Prostate gland (tissue), 2 donors: ENCODE results near the gene RYR2. TPM values are rescaled to one million over a fixed set of nuclear protein-coding genes. Genes with fewer than 3 reads are reported as not detected.

ENCODE experiments used
- DNase-seq: peaks from one replicate; pipeline ENCODE4 v3.0.0-alpha.2; 2019; ENCODE audit warnings: low spot score
- H3K27ac ChIP-seq, 2 donors: fragments of 200-600 bp; sonication (generic); 2 replicates each; pipeline ENCODE4 v1.5.1; 2017 to 2019
- H3K27me3 ChIP-seq: fragments of 200-600 bp; sonication (generic); replicated peaks from 2 replicates; pipeline ENCODE4 v1.5.1; 2019; ENCODE audit not compliant: insufficient read depth
- H3K36me3 ChIP-seq, 2 donors: fragments of 200-600 bp; sonication (generic); 1 replicate in 1 of 2; 2 replicates in 1 of 2; pipeline versions ENCODE4 v1.5.1 to v1.8.1; 2017 to 2019
- H3K4me1 ChIP-seq: fragments of 200-600 bp; sonication (generic); replicated peaks from 2 replicates; pipeline ENCODE4 v1.5.1; 2019
- H3K4me3 ChIP-seq, 2 donors: fragments of 200-600 bp; sonication (generic); 2 replicates each; pipeline ENCODE4 v1.5.1; 2017 to 2019
- H3K9me3 ChIP-seq: fragments of 200-600 bp; sonication (generic); 2 replicates; pipeline ENCODE4 v1.5.1; 2017
- POLR2A ChIP-seq: fragments of 450-650 bp; IDR thresholded peaks from one replicate; pipeline ENCODE4 v1.6.1; 2016; ENCODE audit warnings: antibody characterized with exemption, mild to moderate bottlenecking
- POLR2AphosphoS5 ChIP-seq: sonication (generic); formaldehyde crosslinking; IDR thresholded peaks from one replicate; pipeline ENCODE4 v1.6.1; 2017; ENCODE audit warnings: antibody characterized with exemption
- WGBS: methylation state at CpG from one replicate; pipeline ENCODE4 v1.1.5; 2018; 5-methylcytosine and 5-hydroxymethylcytosine counted together
- intact Hi-C: fragments of 100-400 bp; cut with DNase I; formaldehyde crosslinking; loops from one replicate; pipeline ENCODE4 v1.14.2; 2022
- total RNA-seq, 2 donors: library from RNA; depleted of rRNA; stranded (reverse); fragments of >200 nt; gene quantifications; one replicate each; pipeline ENCODE4 v1.1.0, GENCODE V29; 2016
- TF ChIP-seq, protein P1 (sequence below), 4 experiments: fragments of 200-600 bp in 2 of 4; fragments of 450-650 bp in 2 of 4; sonication (generic) in 2 of 4; IDR thresholded peaks; 1 replicate in 3 of 4; 2 replicates in 1 of 4; pipeline ENCODE4 v1.5.1; 2016 to 2019; ENCODE audit warnings: antibody characterized with exemption in 4 of 4, mild to moderate bottlenecking in 2 of 4, moderate library complexity in 2 of 4

The RYR2 gene
- total RNA-seq, 2 donors from 2014 or later: 2.9 to 6.7 TPM

DNA sequence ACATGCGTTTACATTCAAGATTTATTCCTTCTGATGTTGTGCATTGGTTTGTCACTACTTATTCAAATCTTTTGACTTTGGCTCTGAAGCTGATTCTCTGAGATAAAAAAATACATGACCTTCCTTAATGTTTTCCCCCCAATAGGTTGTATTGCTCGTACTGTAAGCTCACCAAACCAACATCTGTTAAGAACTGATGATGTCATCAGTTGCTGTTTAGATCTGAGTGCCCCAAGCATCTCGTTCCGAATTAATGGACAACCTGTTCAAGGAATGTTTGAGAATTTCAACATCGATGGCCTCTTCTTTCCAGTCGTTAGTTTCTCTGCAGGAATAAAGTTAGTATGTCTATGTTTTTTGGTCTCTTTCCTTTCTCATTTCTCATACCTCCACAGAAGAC lies 458.6 kb downstream of the RYR2 start:
- TF ChIP-seq POLR2AphosphoS5 (no peak), POLR2A (no peak)
- TF ChIP-seq, protein P1, sequence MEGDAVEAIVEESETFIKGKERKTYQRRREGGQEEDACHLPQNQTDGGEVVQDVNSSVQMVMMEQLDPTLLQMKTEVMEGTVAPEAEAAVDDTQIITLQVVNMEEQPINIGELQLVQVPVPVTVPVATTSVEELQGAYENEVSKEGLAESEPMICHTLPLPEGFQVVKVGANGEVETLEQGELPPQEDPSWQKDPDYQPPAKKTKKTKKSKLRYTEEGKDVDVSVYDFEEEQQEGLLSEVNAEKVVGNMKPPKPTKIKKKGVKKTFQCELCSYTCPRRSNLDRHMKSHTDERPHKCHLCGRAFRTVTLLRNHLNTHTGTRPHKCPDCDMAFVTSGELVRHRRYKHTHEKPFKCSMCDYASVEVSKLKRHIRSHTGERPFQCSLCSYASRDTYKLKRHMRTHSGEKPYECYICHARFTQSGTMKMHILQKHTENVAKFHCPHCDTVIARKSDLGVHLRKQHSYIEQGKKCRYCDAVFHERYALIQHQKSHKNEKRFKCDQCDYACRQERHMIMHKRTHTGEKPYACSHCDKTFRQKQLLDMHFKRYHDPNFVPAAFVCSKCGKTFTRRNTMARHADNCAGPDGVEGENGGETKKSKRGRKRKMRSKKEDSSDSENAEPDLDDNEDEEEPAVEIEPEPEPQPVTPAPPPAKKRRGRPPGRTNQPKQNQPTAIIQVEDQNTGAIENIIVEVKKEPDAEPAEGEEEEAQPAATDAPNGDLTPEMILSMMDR (IDR thresholded peaks at IDR 0.05): no peak
- 81% methylated on average over 6 of the region's 6 CpGs for WGBS
- intact Hi-C loops: no loop called here
- Histone ChIP-seq H3K36me3 (no peaks in the 10 kb centered on the region), H3K4me1 (no peaks in the 10 kb centered on the region), H3K4me3 (no peak overlapping the region), H3K9me3 (no peaks in the 10 kb centered on the region), H3K27ac (no peak overlapping the region), H3K27me3 (no peaks in the 10 kb centered on the region)
- no peak for DNase-seq

DNA sequence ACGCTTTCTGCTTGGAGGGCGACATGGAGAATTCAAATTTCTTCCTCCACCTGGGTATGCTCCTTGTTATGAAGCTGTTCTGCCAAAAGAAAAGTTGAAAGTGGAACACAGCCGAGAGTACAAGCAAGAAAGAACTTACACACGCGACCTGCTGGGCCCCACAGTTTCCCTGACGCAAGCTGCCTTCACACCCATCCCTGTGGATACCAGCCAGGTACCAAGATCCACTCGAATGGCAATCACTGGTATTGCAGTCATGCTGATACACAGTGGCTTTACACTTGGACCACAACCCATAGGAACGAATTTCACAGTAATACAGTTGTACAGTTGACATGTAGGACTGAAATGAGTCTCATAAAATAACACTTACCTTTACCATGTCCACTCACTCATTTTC lies 461.3 kb downstream of the RYR2 start:
- no peaks in the 10 kb centered on the region for H3K9me3 ChIP-seq
- no peak overlapping the region for H3K27ac ChIP-seq
- TF ChIP-seq, protein P1 (IDR thresholded peaks at IDR 0.05): peak in 1 of 4 experiments; percentile 13
- TF ChIP-seq POLR2A (no peak), POLR2AphosphoS5 (no peak)
- intact Hi-C loops: no loop called here
- WGBS: 87% methylated on average over 8 of the region's 8 CpGs
- no peaks in the 10 kb centered on the region for H3K27me3 ChIP-seq
- H3K36me3 ChIP-seq: no peaks in the 10 kb centered on the region
- H3K4me3 ChIP-seq: no peak overlapping the region
- no peaks in the 10 kb centered on the region for H3K4me1 ChIP-seq
- DNase-seq: no peak

DNA sequence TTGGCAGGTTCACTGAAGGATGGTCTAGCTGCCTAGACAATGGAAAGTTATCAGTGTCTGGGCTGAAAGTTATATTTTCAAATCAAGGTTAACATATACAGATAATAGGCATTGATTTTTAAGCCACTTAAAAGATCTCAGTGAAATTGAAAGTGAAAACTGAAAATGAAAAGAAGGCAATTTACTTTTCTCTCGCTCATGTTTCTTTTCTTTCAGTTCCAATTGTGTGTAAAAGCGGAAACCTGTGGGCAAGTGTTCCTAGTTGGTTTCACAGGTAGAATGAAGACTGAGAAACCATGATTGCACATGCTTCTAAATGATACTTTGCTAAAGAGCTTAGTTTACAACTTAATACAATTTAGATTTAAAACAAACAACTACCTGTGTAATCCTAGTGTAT lies 465.0 kb downstream of the RYR2 start:
- H3K9me3 ChIP-seq: no peaks in the 10 kb centered on the region
- 82% methylated on average over 2 of the region's 2 CpGs for WGBS
- H3K27ac ChIP-seq: no peak overlapping the region
- no peak overlapping the region for H3K4me3 ChIP-seq
- TF ChIP-seq POLR2A: no peak
- TF ChIP-seq POLR2AphosphoS5: no peak
- H3K4me1 ChIP-seq: no peaks in the 10 kb centered on the region
- intact Hi-C loops: no loop called here
- no peaks in the 10 kb centered on the region for H3K36me3 ChIP-seq
- no peaks in the 10 kb centered on the region for H3K27me3 ChIP-seq
- DNase-seq: no peak

DNA sequence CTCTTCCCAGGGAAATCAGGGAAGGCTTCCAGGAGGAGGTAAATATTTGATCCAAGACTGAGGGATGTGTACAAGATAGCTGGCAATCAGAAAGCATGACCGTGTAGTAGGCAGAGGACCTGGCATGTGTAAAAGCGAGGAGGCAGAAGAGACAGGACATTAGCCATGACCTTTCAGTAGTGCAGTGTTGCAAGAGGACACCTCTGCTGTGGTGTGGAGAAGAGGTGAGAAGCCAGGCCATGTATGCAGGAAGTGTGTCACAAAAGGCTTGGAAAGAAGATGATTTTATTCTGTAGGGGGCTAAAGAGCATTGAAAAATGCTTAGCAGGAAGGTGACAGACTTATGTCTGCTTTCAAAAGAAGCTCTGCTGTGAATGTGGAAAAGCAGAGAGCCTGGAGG lies 467.8 kb downstream of the RYR2 start:
- Histone ChIP-seq H3K36me3 (no peaks in the 10 kb centered on the region), H3K4me1 (no peaks in the 10 kb centered on the region), H3K27me3 (no peaks in the 10 kb centered on the region), H3K27ac (no peak overlapping the region), H3K4me3 (no peak overlapping the region), H3K9me3 (no peaks in the 10 kb centered on the region)
- WGBS: 86% methylated on average over 2 of the region's 2 CpGs
- TF ChIP-seq POLR2A (no peak), POLR2AphosphoS5 (no peak)
- TF ChIP-seq, protein P1 (IDR thresholded peaks at IDR 0.05): no peak
- intact Hi-C loops: no loop called here
- no peak for DNase-seq

DNA sequence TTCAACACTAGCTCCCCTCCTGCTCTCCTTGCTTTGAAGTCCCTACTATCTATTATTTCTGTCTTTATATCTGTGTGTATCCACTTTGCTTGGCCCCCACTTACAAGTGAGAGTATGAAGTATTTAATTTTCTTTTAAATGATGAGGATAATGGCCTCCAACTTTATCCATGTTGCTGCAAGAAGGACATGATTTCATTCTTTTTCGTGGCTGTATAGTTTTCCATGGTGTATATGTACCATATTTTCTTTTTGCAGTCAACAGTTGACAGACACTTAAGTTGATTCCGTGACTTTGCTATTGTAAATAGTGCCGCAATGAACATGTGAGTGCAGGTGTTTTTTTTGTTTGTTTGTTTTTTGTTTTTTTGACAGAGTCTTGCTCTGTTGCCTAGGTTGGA lies 483.1 kb downstream of the RYR2 start:
- TF ChIP-seq, protein P1 (IDR thresholded peaks at IDR 0.05): no peak
- TF ChIP-seq POLR2A (no peak), POLR2AphosphoS5 (no peak)
- no peak overlapping the region for H3K27ac ChIP-seq
- H3K9me3 ChIP-seq: no peaks in the 10 kb centered on the region
- no peaks in the 10 kb centered on the region for H3K36me3 ChIP-seq
- no peaks in the 10 kb centered on the region for H3K27me3 ChIP-seq
- H3K4me1 ChIP-seq: no peaks in the 10 kb centered on the region
- intact Hi-C loops: no loop called here
- no peak for DNase-seq
- no peak overlapping the region for H3K4me3 ChIP-seq
- WGBS: 88% methylated on average over 3 of the region's 3 CpGs
